Liver (tissue), 3 donors: ENCODE measurements around the gene RFX4.

Experiments used
- ATF3 ChIP-seq: IDR thresholded peaks from 2 replicates; pipeline ENCODE4 v1.6.1; 2016; ENCODE audit warnings: antibody characterized with exemption
- CTCF ChIP-seq: fragments of 150-350 bp; IDR thresholded peaks from 2 replicates; pipeline ENCODE4 v1.5.1; 2017; ENCODE audit warnings: improper control_type of control experiment, low read depth, low read length; ENCODE audit not compliant: missing input control
- MAX ChIP-seq: IDR thresholded peaks from 2 replicates; pipeline ENCODE4 v1.6.1; 2016; ENCODE audit warnings: antibody characterized with exemption
- YY1 ChIP-seq: IDR thresholded peaks from 2 replicates; pipeline ENCODE4 v1.6.1; 2016; ENCODE audit warnings: antibody characterized with exemption, mild to moderate bottlenecking
- donor health status: healthy.
- donor health status: healthy.

GRCh38 chr12:106759526-106760183 lies 176.9 kb downstream of the RFX4 start:
- no peak for TF ChIP-seq CTCF
- TF ChIP-seq MAX = no peak
- no peak for TF ChIP-seq ATF3
- no peak for TF ChIP-seq YY1
